Measurements from ENCODE around the gene CPSF3. TPM values are rescaled to one million over a fixed set of nuclear protein-coding genes. Genes with fewer than 3 reads are reported as not detected.
A peak's percentile ranks its signal among the peaks of the same experiment; 100 is the strongest.
"Not testable (repeated sequence)": the region's sequence is repeated elsewhere in the genome, so short reads cannot be mapped to it uniquely, and the experiment has no call there.

Gene CPSF3
- polyA plus RNA-seq, 4 donors, result 52.5 to 60.2 (median 59.0) TPM

- DNase-seq (ENCODE audit: low read depth in 4 of 4, low spot score in 3 of 4), result no peak
Observed at GRCh38 chr2:9392898-9393765, 30.3 kb upstream of the CPSF3 start.

DNA sequence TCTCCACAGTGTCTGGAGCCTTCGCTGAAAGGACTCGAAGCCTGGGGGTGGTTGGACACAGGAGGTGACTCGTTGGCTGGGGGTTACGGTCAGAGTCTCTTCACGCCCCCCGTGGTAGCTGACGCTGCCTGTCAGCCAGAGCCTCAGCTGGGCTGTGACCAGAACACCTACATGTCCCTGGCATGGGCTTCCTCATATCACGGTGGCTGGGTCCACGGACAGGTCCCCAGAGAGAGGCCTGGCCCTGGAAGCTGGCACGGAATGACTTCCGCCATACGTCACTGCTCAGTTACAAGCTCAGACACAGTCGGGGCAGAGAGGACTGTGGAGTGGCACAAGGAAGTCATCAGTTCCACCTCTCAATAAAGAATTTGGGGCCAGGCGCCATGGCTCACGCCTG lies 28.6 kb upstream of the CPSF3 start:
- DNase-seq (ENCODE audit: low read depth in 4 of 4, low spot score in 3 of 4), result no peak

- DNase-seq (ENCODE audit: low read depth in 4 of 4, low spot score in 3 of 4), result no peak
Observed at GRCh38 chr2:9397201-9397600, 26.3 kb upstream of the CPSF3 start.

- DNase-seq (ENCODE audit: low read depth in 4 of 4, low spot score in 3 of 4), result not testable (repeated sequence)
Observed at GRCh38 chr2:9398251-9398650, 25.2 kb upstream of the CPSF3 start.

GRCh38 chr2:9398881-9399780 lies 24.3 kb upstream of the CPSF3 start:
- DNase-seq (ENCODE audit: low read depth in 4 of 4, low spot score in 3 of 4), result peak in 1 of 4 donors; percentile 38

GRCh38 chr2:9400268-9401058 lies 23.0 kb upstream of the CPSF3 start:
- no peak for DNase-seq (ENCODE audit: low read depth in 4 of 4, low spot score in 3 of 4)

- DNase-seq (ENCODE audit: low read depth in 4 of 4, low spot score in 3 of 4), result no peak
Observed at GRCh38 chr2:9401059-9401547, 22.4 kb upstream of the CPSF3 start.

DNA sequence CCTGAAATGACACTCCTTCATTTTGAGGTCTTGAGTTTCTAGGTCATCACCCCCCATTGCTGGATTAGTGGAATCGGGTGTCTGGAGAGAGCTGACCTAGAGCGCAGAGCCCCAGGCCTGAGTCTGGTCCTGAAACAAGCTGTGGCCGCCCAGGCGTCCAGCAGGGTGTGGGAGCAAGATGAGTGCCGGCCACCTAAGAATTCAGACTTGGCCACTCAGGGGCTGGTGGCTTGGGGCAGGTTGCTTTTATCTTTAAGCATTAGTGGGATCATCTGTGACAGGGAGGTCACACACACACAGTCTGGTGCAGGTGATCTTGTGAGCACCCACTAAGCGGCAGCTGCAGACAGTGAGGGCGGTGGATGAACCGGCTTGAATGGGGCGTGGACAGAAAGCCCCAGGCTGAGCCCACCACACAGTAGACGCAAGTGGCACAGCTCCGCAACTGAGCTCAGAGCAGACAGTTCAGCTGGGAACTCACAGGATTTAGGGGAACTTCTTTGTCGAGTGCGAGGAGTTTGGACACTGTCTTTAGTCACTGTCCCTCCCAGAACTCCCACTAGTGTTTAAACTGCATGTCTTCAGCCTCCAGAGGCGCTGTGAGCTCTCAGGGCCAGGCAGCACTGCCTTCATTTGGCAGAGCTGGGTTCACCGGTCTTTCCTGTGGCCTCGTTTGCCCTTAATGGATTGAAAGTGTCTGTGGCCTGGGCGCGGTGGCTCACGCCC lies 21.6 kb upstream of the CPSF3 start:
- no peak for DNase-seq (ENCODE audit: low read depth in 4 of 4, low spot score in 3 of 4)

GRCh38 chr2:9403924-9404323 lies 19.5 kb upstream of the CPSF3 start:
- DNase-seq (ENCODE audit: low read depth in 4 of 4, low spot score in 3 of 4), result no peak

DNA sequence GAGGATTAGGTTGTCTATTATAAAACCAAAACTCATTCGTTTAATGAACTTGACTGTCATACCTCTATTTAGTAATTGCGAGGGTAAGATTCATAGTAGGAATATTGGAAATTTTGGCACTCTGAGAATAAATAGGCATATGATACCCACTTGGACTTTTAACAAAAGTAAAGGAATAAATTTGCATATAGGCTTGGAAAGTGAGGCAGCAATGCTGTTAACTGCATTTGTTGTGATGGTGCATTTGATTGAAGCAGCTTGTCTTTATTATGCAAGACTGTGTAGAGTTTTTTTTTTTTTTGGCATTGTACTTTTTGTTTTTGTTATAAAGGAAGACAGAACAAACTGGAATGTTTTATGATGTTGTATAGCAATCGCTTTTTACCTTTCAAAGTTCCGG lies 19.0 kb upstream of the CPSF3 start:
- DNase-seq (ENCODE audit: low read depth in 4 of 4, low spot score in 3 of 4), result no peak

- DNase-seq (ENCODE audit: low read depth in 4 of 4, low spot score in 3 of 4), result no peak
Observed at GRCh38 chr2:9405636-9406035, 17.8 kb upstream of the CPSF3 start.

DNA sequence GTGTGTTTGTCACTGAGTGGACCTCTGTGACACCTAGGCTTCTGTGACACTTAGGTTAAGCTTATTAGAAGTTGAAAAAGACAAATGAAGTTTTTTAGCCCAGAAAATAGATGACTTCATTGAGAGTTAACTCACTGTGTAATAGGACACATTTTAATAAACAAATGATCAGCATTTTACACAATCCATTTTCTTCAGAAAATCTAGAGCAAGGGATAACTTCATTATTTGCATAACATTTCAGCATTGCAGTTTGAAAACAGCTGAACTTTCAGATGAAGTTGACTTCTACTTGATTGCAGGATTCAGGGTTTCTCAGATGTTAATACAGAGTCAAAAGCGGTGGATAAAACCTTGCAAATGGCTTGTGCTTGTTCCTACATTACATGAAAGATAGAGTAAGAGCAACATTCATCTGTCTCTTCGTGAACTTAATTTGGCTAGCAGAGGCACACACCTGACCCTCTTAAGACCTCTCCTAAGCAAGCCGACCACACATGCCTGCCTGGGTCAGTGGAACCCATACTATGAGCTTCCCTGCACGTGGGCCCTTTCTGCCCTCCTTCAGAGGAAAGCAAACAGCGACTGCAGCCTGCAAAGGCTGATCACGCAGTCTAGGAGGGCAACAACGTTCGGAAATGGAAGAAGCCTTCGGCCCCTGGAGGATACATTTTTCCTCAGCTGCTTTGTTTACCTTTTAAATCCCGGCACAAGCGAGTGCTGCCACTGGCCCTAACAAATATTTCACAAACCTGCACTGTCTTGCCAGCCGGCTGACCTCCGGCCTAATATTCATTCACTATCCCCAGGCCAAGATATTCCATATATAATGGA lies 16.7 kb upstream of the CPSF3 start:
- DNase-seq (ENCODE audit: low read depth in 4 of 4, low spot score in 3 of 4), result no peak

- DNase-seq (ENCODE audit: low read depth in 4 of 4, low spot score in 3 of 4), result no peak
Observed at GRCh38 chr2:9407363-9407811, 16.1 kb upstream of the CPSF3 start.

- no peak for DNase-seq (ENCODE audit: low read depth in 4 of 4, low spot score in 3 of 4)
Observed at GRCh38 chr2:9408641-9409151, 14.8 kb upstream of the CPSF3 start.

- no peak for DNase-seq (ENCODE audit: low read depth in 4 of 4, low spot score in 3 of 4)
Observed at GRCh38 chr2:9410108-9410507, 13.3 kb upstream of the CPSF3 start.

DNA sequence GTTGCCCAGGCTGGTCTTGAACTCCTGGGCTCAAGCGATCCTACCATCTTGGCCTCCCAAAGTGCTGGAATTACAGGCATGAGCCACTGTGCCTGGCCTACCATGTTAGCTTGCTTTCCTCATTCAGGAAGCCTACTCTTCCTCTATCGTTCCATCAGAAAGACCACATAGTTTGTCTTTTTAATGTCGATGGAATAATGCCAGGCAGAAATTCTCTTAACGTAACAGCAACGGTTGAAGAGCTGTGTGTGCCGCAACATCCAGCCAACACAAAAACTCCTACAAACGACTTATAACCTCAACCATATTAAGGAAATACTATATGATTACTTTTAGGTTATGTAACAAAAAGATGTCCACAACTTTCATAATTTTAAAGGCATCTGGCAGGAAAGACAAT lies 10.7 kb upstream of the CPSF3 start:
- no peak for DNase-seq (ENCODE audit: low read depth in 4 of 4, low spot score in 3 of 4)

DNA sequence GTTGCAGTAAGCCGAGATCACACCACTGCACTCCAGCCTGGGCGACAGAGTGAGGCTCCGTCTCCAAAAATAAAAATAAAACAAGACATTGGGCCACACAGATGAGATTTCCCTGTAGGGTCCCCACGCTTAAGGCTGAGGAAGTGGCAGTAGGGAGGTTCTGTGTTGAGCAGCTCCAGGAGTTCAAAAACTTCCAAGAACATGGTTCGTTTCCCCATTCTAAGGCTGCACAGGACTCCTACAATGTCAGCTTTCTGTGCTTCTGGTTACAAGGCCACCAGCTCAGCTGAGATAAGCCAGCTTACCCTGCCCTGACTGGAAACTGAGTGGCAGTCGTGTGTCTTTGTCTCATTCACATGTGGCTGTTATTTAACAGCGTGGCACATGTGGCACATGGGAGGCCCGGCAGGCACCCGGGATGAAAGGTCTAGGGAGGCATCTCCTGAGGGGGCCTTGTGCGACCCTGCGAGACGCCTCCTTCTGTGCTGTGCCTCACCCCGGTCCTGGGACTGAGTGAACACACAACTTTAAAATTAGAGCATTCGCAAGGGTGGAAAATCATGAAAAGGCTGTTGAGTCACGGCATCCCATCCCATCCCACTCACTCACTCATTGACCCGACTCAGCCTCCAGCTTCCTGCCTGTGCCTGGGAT lies 7.8 kb upstream of the CPSF3 start:
- no peak for DNase-seq (ENCODE audit: low read depth in 4 of 4, low spot score in 3 of 4)

DNA sequence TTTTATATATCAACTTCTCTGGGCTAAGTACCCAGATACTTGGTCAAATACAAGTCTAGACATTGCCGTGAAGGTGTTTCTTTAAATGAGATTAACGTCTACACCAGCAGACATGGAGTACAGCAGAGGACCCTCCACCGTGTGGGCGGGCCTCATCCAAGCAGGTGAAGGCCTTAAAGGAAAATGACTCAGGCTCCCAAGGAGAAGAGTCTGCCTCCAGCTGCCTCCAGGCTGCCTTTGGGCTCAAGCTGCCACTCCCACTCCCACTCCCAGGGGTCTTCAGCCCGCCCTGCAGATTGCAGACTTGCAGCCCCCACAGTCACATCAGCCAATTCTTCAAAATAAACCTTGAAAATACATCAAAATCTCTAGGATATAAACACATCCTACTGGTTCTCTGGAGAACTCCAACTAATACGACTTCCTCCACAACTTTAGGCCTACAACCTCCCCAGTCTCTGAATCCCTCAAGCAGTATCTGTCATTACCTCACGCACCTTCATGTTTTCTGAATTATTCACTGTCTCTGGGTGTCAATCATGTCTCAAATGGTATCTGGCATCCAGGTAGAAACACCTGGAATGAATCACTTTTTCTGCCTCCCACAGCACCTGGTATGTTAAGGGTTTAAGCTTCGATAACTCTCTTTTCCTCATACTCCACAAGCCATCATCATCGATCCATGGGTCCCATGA lies 7.0 kb upstream of the CPSF3 start:
- no peak for DNase-seq (ENCODE audit: low read depth in 4 of 4, low spot score in 3 of 4)

Data from right renal pelvis (tissue), 4 donors.